Endothelial cell of umbilical vein (primary cell): Measurements from ENCODE around the gene GNG8.

ENCODE experiments used
- CTCF ChIP-seq, 2 donors: IDR thresholded peaks; 1 replicate in 1 of 2; 2 replicates in 1 of 2; pipeline ENCODE4 v1.5.1; 2011; ENCODE audit warnings: low read length in 2 of 2, mild to moderate bottlenecking in 2 of 2, moderate library complexity in 2 of 2, control low read depth in 1 of 2, inconsistent platforms in 1 of 2, low read depth in 1 of 2; ENCODE audit not compliant: insufficient read depth in 1 of 2; ENCODE audit errors: extremely low read depth in 1 of 2
- EZH2 ChIP-seq: IDR thresholded peaks from 2 replicates; pipeline ENCODE4 v1.6.1; 2012; ENCODE audit warnings: borderline replicate concordance, low read depth, mild to moderate bottlenecking, moderate library complexity, low read length, inconsistent platforms; ENCODE audit not compliant: severe bottlenecking
- FOS ChIP-seq: IDR thresholded peaks from 2 replicates; pipeline ENCODE4 v1.6.1; 2011; ENCODE audit warnings: mild to moderate bottlenecking, low read length, moderate library complexity, borderline replicate concordance; ENCODE audit not compliant: insufficient read depth
- GATA2 ChIP-seq: IDR thresholded peaks from 2 replicates; pipeline ENCODE4 v1.7.0; 2011; ENCODE audit warnings: low read depth, mild to moderate bottlenecking, moderate library complexity, mixed read lengths, low read length; ENCODE audit not compliant: insufficient read length, insufficient read depth
- MYC ChIP-seq: IDR thresholded peaks from one replicate; pipeline ENCODE4 v1.6.1; 2011; ENCODE audit warnings: mild to moderate bottlenecking, low read depth, low read length
- POLR2A ChIP-seq: IDR thresholded peaks from 2 replicates; pipeline ENCODE4 v1.6.1; 2012; ENCODE audit warnings: low read depth, mild to moderate bottlenecking, control low read depth, low read length
- POLR2AphosphoS5 ChIP-seq: IDR thresholded peaks from 2 replicates; pipeline ENCODE4 v1.6.1; 2012; ENCODE audit warnings: low read depth, mild to moderate bottlenecking, control low read depth, low read length, moderate library complexity; ENCODE audit not compliant: insufficient read depth
- TF ChIP-seq, protein P1 (sequence below): IDR thresholded peaks from 2 replicates; pipeline ENCODE4 v1.6.1; 2011; ENCODE audit not compliant: insufficient read depth, insufficient read length

- TF ChIP-seq CTCF (IDR thresholded peaks at IDR 0.05; ENCODE audit: extremely low read depth in 1 of 2, insufficient read depth in 1 of 2, low read depth in 1 of 2, low read length in 2 of 2): no peak
- no peak for TF ChIP-seq POLR2AphosphoS5
- no peak for TF ChIP-seq MYC
- TF ChIP-seq GATA2: no peak
- TF ChIP-seq, protein P1, sequence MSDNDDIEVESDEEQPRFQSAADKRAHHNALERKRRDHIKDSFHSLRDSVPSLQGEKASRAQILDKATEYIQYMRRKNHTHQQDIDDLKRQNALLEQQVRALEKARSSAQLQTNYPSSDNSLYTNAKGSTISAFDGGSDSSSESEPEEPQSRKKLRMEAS: no peak
- no peak for TF ChIP-seq FOS
- TF ChIP-seq EZH2: no peak
- no peak for TF ChIP-seq POLR2A
Measured at GRCh38 chr19:46599716-46600373, 36.2 kb downstream of the GNG8 start.
